Adrenal gland (tissue), 5 donors: ENCODE measurements around the gene POGZ.

Source experiments
- POLR2A ChIP-seq, 2 donors: fragments of 450-650 bp; IDR thresholded peaks; one replicate each; pipeline ENCODE4 v1.6.1; 2017; ENCODE audit warnings: antibody characterized with exemption in 2 of 2, mild to moderate bottlenecking in 2 of 2, moderate library complexity in 1 of 2
- TF ChIP-seq, protein P1 (sequence below), 6 experiments: fragments of 450-650 bp in 4 of 6; fragments of 200-600 bp in 2 of 6; sonication (generic) in 1 of 6; IDR thresholded peaks; 1 replicate in 5 of 6; 2 replicates in 1 of 6; pipeline versions ENCODE4 v1.5.1 to v1.8.0; 2016 to 2021; ENCODE audit warnings: antibody characterized with exemption in 6 of 6, mild to moderate bottlenecking in 2 of 6, moderate library complexity in 1 of 6
- donor health status: DM: no; HTN: no; CAD: no.

DNA sequence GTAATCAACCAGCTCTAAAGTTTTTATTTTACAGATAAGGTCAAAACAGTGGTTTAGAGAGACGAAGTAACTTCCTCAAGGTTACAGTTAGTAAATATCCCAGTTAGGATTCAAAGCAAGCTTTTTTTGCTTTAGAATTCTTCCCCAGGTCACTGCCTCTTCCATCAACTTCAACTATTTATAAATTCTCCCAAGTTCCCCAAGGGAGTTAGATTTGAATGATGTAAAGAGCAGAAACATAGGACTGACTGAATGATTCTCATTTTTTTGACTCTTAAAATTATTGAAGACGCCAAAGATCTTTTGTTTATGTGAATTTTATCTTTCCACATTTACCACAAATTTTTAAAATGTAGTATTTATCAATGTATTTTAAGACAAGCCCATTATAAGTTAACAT, 4.1 kb downstream of the POGZ start:
- TF ChIP-seq, protein P1, sequence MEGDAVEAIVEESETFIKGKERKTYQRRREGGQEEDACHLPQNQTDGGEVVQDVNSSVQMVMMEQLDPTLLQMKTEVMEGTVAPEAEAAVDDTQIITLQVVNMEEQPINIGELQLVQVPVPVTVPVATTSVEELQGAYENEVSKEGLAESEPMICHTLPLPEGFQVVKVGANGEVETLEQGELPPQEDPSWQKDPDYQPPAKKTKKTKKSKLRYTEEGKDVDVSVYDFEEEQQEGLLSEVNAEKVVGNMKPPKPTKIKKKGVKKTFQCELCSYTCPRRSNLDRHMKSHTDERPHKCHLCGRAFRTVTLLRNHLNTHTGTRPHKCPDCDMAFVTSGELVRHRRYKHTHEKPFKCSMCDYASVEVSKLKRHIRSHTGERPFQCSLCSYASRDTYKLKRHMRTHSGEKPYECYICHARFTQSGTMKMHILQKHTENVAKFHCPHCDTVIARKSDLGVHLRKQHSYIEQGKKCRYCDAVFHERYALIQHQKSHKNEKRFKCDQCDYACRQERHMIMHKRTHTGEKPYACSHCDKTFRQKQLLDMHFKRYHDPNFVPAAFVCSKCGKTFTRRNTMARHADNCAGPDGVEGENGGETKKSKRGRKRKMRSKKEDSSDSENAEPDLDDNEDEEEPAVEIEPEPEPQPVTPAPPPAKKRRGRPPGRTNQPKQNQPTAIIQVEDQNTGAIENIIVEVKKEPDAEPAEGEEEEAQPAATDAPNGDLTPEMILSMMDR (IDR thresholded peaks at IDR 0.05) = no peak
- TF ChIP-seq POLR2A (IDR thresholded peaks at IDR 0.05) = no peak
